ENCODE results near the gene MRPS2. TPM values are rescaled to one million over a fixed set of nuclear protein-coding genes. Genes with fewer than 3 reads are reported as not detected.

MRPS2 gene
- total and polyA plus RNA-seq, 2 experiments from 2014 or later: 83.2 to 116 TPM

- no peak for TF ChIP-seq ZNF462 (CRISPR knock-in tag; IDR thresholded peaks at IDR 0.05)
- no peak for TF ChIP-seq ZNF331 (CRISPR knock-in tag; IDR thresholded peaks at IDR 0.05; ENCODE audit: low read depth)
- no peak for TF ChIP-seq STAT1 (IDR thresholded peaks at IDR 0.05; ENCODE audit: unreplicated experiment)
- no peak for TF ChIP-seq EZH2 (IDR thresholded peaks at IDR 0.05; ENCODE audit: low read depth, unreplicated experiment)
Measured at GRCh38 chr9:135494791-135495559, 5.5 kb upstream of the MRPS2 start (continued).

- ATAC-seq (no peak), DNase-seq (ENCODE audit: low spot score) (no peak)
- no peak overlapping the region for H3K27ac ChIP-seq (ENCODE audit: low read depth)
- H3K4me1 ChIP-seq (ENCODE audit: insufficient read depth): no peaks in the 10 kb centered on the region; the same call in 1 of the 2 replicates
- no peaks in the 10 kb centered on the region for H3K27me3 ChIP-seq (ENCODE audit: insufficient read depth)
- no peak overlapping the region for H2AFZ ChIP-seq
- no peaks in the 10 kb centered on the region for H3K9me2 ChIP-seq (ENCODE audit: insufficient read depth)
- H4K20me1 ChIP-seq (replicated peaks; ENCODE audit: insufficient read depth): no peaks in the 10 kb centered on the region; the same call in none of the 2 replicates
- H3K27ac Mint-ChIP-seq: no peak overlapping the region
- H3K4me3 Mint-ChIP-seq: peak overlapping the region; percentile 82
- H3K27me3 Mint-ChIP-seq (ENCODE audit: insufficient read depth, low read depth, poor library complexity): peaks cover 9% of the 10 kb centered on the region
- H3K4me3 ChIP-seq: peak overlapping the region; percentile 83
- H3K4me2 ChIP-seq: peak overlapping the region; percentile 95
- H3K9me3 Mint-ChIP-seq: no peaks in the 10 kb centered on the region; the same call in 2 of the 3 replicates
- H3K4me1 Mint-ChIP-seq: peaks cover 12% of the 10 kb centered on the region
- 0 out of 2 replicates have a peak, but pooled peaks cover 3% of the 10 kb centered on the region for H3F3A ChIP-seq (replicated peaks; ENCODE audit: low read depth)
- H3K36me3 ChIP-seq (ENCODE audit: insufficient read depth): peaks cover 5% of the 10 kb centered on the region; the same call in 1 of the 2 replicates
- H3K36me3 Mint-ChIP-seq (ENCODE audit: low read depth): peaks cover 22% of the 10 kb centered on the region
- H3K79me2 ChIP-seq (replicated peaks; ENCODE audit: insufficient read depth): peaks cover 19% of the 10 kb centered on the region
- TF ChIP-seq EZH2 (IDR thresholded peaks at IDR 0.05; ENCODE audit: low read depth, unreplicated experiment) (no peak), EZH2phosphoT487 (IDR thresholded peaks at IDR 0.05; ENCODE audit: unreplicated experiment) (no peak), ZNF114 (CRISPR knock-in tag; IDR thresholded peaks at IDR 0.05) (no peak), POLR2AphosphoS5 (IDR thresholded peaks at IDR 0.05; ENCODE audit: low read depth) (no peak), JUNB (IDR thresholded peaks at IDR 0.05; ENCODE audit: unreplicated experiment) (no peak)
Measured at GRCh38 chr9:135498381-135499126, 1.9 kb upstream of the MRPS2 start.
